DMS153 treated with DMSO at 0.1 percent for 48 hours (cell line): ENCODE results near the gene PARVA.

Experiments
- DNase-seq: peaks from one replicate; lab custom pipeline; 2025; ENCODE audit not compliant: unreplicated experiment; lab: John Stamatoyannopoulos, UW

Gene PARVA

DNA sequence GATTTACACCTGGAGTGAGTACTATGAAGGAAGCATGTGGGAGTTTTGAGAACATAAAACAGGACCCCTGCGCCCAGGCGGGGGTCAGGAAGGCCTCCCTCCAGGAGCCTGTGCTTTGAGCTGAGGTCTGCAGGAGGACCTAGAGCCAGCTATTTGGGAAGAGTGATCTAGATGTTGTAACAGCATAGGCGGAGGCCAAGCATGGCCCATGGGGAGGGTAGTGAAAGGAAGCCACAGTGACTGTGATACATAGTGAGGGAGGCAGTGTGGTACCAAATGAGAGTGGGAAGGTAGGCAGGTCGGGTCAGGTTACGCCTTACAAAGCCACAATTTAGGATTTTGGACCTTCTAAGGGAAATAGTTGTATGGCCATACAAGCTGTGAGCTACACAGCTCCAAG is 147.5 kb downstream of the PARVA start:
- no peak for DNase-seq

DNA sequence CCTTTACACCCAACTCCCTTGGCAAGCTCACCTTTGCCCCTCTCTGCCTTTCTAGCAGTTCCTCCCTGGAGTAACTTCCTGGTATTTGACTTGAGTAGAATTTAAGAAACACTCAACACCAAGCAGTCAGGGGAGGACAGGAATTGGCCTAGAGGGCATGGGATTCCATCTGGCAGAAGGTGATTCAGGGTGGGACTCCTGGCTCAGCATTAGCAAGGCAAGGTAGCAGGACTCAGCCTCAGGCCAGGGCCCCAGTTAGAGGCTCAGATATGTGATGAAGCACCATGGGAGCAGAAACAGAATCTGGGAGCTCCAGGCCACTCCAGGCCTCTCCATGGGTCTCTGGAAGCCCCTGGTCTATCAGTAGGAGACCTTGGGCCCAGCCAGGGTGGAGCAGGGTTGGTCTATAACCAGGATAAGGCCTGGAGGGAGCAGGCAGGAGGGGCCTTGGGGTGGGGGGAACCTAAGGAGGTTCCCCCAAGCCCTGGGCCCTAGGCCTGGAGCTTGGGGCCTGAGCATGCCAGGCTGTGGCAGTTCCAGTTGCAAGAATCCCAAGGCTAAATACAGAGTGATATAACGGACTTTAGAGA is 148.2 kb downstream of the PARVA start:
- DNase-seq, result no peak

DNA sequence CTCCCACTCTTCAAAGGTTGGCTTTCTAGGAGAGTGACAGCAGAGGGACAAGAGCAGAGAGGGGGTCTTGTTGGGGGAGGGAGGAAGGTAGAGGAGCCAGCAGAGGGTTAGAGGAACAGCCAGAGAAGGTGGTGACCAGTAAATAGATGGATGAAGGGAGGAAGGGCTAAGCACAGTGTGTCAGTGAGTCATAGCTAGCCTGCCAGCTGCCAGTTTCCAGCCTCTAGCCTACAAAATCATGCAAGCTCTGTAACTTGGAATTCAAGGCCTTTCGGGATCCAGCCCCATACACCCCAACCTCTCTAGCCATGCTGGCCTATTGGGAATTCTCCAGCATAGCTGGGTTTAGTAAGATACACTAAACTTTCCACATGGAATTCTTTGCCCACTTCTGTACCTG is 149.4 kb downstream of the PARVA start:
- no peak for DNase-seq

DNA sequence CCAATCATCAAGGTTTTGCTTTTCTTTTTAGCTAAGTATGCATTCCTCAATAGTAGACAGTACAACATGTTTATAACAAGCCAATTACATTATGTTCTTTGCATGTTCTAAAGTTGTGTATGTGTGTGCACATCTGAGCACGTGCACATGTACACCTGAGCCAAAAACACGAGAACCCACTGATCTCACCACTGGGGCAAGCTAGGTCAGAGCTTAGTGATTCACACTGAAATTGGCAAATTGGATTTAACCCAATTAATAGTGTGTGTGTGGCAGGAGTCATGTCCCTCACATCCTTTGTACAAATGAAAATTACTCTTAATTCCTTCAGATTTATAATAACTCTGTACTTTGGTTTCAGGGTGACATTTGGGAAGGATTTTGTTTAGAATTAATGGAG is 151.1 kb downstream of the PARVA start:
- DNase-seq, result no peak

DNA sequence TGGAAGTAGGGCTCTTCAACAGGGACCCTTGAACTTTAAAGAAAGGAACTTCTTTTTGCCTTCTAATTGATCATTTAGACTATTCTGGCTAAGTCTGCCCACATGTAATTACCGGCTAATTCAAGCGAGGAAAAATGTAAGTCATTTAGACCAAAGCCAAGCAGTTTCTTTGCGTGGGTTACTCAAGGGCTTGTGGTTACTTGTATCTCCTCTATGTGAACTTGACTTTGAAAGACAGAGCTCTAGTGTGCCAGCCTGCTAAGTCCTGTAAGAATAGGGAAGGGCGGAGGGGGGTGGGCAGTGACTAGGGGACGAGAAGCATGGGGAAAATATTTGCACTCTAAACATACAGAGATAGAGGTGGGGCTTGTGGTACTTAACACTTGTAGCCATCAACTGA is 151.7 kb downstream of the PARVA start:
- DNase-seq, result no peak

DNA sequence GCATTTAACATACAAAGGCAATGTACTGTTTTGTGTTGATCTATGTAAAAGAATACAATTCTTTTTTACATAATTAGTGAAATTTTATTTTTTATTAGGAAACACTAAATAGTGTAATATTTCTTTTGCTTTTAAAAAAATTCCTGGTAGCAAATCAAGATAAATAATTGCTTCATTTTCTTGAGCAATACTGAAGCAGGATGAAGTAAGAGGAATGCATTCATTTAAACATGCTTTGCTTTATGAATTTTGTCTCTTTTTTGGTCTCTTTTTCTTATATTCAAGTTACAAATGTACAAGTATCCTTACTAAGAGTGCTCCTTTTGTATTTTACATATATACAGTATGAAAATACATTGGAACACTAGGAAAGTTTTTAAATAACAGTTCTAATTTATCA is 152.4 kb downstream of the PARVA start:
- no peak for DNase-seq

DNA sequence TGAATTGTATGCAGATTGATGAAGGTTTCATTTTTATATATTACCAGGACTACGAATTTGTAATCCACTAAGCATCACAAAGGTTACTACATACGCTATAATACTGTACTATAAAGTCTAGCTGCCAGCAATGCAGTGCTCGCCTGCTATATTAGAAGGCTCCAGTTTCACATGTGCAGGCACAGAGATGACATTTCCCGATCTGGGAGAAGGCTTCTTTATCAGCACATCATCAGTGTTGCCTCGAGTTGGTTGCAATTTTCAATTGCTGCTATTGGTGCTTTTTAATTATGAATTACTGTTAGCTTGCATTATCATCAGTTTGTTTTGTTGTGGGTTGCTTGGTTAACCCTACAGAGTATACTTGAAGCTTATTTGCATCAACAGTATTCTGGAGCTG is 153.6 kb downstream of the PARVA start:
- DNase-seq, result no peak

DNA sequence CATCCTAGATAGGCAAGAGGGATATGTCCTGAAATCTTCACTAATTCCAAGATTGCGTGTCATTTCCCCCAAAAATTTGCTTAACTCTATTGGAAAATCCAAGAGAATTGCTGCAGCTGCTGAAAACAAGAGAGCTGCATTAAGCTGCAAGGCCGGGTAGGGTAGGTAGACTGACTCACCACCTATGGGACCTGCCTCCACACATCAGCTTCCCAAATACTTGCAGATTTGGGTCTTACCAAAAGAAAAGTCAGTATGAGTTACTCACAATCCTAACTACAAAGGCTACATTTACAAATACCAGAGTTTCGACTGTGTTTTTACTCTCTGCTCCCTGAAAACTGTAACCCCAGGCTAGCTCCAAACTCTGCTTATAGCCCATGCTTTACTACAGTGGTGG is 154.3 kb downstream of the PARVA start:
- DNase-seq, result no peak

DNA sequence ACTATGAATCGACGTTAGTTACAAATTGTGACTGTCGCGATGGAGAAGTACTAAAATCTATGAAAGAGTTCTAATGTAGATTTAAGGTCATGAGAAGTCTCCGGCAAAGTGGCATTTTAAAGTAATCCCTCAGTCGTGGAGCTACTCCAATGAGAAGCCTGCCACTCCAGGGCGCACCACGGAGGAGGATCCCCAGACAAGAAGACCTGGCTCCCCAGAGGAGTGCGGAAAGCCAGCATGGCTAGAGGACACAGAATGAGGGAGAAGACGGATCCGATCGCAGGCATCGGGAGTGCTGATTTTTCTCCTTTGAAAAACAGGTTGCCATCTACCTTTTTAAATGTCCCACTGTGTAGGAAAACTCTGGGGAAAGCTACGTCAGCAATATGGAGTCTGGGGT is 155.2 kb downstream of the PARVA start:
- no peak for DNase-seq

DNA sequence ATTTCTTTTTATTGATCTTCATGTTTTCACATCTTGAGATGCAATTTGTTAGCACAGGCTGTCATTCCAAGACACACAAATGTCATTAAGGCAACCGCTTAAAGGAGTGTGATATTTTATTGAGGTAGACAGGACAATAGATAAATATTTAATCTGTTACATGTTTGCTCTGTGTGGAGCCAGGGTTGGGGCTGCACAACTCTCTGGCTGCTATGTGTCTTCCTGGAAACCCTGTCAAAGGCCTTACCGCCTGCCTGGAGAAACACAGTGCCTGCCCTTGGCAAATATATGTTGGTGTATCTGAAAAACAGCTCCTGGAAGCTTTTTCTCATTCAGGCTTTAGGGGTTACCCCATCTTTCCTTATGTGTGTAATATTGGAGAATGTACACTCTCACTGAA is 157.2 kb downstream of the PARVA start:
- DNase-seq, result no peak

DNA sequence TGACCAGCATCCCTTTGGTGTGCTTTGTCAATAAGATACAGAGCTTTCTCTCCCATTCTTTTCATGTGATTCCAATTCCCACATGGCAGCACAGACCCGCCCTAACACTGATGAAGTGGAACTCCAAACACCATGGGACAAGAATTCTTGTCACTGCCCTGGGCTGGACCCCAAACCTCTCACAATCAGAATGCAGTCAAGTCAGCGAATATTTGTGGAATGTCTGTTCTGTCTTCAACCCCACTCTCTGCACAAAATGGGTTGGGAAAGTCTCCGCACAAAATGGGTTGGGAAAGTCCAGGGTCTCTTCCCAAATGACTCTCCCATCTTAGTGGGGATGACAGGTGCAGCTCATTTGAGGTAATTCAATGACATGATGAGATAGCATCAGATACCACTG is 157.9 kb downstream of the PARVA start:
- DNase-seq, result no peak

DNA sequence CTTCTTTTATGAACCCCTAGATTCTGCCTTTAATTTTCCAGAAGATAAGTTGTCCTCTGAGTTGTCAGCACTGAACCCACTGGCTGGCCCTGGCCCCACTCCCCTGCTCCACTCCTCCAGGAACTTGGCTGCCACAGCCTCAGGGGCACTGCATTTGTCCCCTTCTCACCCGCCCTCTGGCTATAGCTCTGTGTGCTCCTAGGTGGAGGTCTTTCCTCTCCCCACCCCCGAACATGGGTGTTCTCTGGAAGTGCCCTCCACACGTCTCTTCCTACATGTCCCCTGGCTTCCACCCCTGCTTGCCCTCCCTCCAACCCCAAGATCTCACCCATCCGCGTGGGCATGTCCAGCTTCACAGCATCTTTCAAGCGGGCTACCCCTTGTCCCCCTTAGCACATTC is 159.2 kb downstream of the PARVA start:
- no peak for DNase-seq

DNA sequence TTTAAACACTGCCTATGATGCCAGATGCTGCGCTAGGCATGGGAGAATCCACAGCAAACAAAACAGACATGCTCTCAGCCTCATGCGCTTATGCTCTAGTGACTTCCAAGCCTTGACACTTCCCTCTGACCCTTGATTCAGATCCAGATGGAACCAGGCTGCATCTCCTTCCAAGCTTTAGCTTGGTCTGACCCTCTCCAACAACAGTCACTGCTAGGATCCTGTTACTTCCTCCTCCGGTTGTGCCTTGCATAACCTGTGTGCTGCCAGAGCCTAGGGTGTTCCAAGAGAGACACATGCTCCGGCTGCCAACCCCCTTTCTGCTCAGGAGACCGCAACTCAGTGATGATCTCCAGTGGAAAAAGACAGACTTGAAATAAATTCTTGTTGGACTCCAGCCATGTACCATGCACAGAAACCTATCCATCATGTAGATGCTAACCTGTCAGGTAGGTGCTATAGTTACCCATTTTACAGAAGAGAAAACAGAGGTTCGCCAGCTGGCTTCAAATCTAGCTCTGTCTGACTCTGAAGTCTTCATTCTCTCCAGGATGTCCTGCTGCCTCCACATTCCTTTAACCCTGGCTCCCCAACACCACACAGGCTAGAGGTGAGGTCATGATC is 160.5 kb downstream of the PARVA start:
- no peak for DNase-seq

DNA sequence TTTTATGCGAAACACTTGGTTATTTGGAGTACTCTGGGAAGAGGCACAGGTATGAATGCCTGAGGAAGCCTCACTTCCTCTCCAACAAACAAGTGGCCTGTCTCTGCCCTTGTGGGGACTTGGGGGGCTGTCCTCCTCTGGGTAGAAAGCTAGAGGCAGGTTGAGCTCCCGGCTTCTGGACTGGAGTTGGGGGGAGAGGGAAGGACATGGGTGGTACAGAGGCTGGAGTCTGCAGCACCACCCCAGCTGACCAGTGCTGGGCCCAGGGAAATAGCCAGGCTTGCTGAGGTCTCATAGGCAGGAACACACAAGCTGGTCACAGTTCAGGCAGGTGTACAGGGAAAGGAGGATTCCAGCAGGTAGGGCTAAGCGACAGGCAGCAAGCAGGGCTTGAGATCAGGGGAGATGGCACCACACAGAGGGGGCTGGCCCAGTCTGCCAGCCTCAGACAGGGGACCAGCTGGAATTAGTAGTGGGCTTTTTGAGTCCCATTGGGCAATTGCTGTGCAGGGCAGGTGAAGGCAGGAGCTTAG is 161.6 kb downstream of the PARVA start:
- no peak for DNase-seq

DNA sequence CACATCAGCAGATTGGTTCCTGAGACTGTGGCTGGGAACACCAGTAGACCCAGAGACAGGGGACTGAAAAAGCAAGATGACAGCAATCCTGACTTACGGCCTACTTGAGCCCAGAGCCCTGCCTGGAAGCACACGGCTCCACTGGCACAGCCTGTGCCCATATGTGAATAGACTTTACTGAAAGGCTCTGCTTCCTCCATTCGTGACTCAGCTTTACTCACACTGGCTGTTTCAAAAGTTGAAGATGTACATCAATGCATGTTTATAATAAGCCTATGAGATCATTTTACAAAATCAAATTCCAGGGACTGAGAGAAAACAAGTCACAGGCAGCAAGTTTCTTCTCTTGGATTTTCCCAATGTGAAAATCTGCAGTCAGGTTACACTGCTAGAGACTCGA is 162.2 kb downstream of the PARVA start:
- no peak for DNase-seq

DNA sequence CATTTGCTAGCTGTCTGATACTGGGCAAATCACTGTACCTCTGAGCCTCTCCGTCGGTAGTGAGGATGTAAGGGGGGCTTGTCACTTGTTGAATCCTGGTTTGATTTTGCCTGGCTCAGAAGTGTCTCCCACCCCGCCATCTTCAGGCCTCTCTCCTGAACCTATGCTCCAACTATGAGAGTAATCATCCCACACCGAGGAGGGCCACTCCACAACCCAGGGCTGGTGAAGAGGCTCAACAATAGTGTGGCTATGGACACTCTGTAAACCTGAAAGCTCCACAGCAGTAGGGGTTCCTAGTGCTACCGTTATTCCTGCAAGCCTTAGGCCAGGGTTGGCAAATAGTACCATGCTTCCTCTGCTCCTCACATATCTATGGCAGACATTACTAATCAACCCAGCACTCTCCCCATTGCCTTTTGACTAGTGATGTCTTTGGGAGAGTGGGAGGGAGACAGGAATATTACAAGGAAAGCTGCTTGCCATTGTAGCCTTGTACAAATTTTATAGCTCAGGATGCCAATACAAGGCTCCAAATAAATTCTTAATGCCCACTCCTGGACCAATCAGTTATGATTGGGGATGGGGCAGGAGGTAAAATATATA is 162.8 kb downstream of the PARVA start:
- DNase-seq, result no peak

DNA sequence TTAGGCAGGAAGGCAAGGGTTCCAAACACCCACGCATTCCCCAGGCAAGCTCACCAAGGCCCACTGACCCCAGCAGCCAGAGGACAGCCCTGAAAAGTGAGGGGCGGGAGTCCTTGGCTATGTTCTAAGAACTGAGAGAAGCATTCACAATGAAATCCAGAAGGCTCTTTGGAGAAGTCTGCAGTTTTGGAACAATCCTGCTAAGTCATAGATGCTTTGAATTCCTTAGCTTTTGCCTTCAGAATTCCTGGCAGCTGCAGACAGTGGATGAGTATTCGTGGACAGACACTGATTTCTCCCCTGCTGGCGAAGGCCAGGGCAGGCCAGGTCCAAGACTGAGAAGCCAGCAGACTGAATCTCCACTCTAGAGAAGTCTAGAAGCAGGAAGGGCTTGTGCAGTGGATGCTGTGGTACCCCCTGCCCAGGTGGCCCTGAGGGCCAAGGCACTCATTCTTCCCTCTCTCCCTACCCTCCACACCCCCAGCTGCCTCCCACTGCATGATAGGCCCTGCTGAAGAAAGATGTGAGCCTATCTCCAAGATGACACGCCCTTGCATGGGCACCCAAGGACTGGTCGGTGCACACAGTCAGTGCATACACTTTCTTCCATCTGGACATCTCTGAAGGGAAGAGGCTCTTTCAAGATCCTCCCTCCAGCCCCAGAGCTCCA is 163.7 kb downstream of the PARVA start:
- DNase-seq, result no peak

DNA sequence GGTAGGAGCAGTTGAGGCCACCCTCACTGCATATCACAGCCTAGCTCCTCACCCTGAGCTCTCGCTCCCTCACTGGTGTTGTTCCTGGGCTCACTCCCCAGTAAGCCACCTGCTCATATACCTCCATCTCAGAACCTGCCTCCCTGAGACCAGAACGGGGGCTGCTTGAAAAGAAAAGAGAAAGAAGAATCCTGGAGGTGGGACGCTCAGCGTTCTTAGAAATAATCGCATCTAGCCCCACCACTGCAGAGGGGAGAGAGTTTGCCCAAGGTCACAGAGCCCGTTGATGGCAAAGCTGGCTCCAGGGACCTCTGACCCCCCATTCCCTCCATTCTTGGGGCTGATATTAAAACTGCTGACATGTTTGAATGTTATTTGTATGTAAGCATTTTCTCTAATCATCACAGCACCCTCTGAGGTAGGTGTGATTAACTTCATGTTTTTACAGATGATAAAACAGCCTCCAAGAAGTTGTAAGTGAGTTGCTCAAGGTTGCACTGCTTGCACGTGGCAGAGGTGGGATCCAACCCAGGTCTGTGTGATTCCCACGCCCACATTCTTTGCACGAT is 164.3 kb downstream of the PARVA start:
- DNase-seq, result no peak

DNA sequence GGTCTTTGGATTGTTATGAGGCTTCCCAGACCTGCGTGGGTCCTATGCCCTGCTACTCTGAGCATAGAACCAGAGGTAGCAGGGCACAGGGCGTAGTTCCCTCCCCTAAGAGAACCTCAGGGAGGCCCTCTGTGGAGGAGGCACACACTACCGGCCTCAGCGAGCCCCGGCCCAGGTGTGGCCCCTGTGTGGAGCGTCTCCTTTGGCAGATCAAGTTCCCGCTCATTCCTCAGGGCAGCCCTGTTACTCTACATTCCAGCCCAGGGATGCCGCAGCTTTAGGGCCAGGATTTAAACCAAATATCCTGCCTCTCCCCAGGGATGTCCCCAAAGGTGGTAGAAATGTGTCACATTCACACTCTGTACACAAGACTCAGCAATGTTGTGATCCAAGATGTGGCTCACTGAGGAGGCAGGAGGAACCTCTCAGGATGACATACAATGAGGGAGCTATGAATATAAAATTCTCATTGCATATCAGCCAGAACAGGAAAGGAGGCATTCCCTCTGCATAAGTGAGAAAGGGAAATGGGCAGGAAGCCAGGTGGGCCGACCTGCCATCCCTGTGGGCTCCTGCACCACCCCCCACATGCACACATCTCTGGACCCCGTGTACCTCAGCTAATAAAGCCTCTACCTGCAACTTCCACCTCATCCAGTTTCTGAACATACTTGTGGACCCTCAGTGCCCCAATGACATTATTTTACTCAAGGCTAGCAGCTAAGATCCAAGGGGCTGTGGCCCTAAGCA is 165.0 kb downstream of the PARVA start:
- DNase-seq, result no peak

DNA sequence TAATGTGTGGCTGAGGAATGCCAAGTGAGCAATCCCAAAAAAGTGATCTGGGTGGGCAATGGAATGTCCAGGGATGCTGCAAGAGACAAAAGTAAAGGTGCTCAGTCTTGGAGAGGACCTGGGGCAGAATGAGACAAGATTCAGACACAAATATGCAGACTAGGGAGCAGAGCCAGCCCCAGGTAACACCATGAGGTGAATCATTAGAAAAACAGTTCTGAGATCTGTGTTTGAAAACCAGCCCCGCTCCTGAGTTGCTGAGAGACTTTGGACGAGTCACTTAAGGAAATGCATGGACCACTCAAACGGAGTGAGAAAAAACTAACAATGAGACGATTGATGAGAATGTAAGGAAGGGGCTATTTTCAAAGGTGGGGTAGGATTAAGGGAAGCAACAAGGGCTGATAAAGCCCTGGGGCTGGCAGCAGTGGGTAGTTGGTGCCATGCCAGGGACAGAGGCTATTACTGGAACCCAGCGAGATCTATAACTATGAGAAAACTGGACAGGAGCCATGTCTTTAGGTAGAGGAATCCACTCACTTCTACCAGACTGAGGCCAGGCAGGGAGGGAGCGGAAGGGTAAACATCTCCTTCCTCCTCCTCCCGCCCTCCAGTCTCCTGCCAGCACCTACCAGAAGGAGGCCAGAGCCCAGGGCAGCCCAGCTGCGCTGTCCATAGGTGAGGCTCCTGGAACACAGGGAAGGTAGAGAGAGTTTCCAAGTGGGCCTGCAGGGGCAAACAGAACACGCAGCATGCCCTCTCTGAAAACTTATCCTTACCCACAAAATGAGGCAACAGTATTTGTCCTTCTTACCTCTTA is 166.4 kb downstream of the PARVA start:
- DNase-seq, result no peak
